C4-2B (cell line): Measurements from ENCODE around the gene COQ3.

ENCODE experiments used
- CTCF ChIP-seq: fragments of 450-650 bp; conservative IDR thresholded peaks from 2 replicates; pipeline ENCODE4 v1.5.1; 2017; ENCODE audit warnings: mild to moderate bottlenecking
- ZFX ChIP-seq: fragments of 450-650 bp; IDR thresholded peaks from 2 replicates; pipeline ENCODE4 v1.6.1; 2017

GRCh38 chr6:99345164-99345563 lies 48.8 kb downstream of the COQ3 start:
- TF ChIP-seq CTCF (no peak), ZFX (no peak)
